GM19099 (cell line): ENCODE results near the gene STXBP5.

Experiments used
- POLR2A ChIP-seq: IDR thresholded peaks from 3 replicates; pipeline ENCODE4 v1.6.1; 2011; ENCODE audit warnings: low read depth; ENCODE audit not compliant: insufficient read length; ENCODE audit errors: extremely low read depth

STXBP5 gene

GRCh38 chr6:147238906-147239305, 34.7 kb downstream of the STXBP5 start:
- no peak for TF ChIP-seq POLR2A

GRCh38 chr6:147244832-147245231, 40.6 kb downstream of the STXBP5 start:
- TF ChIP-seq POLR2A = no peak

- TF ChIP-seq POLR2A = no peak
Observed at GRCh38 chr6:147245693-147246092, 41.5 kb downstream of the STXBP5 start.

- no peak for TF ChIP-seq POLR2A
Observed at GRCh38 chr6:147246853-147247635, 42.8 kb downstream of the STXBP5 start.

- no peak for TF ChIP-seq POLR2A
Observed at GRCh38 chr6:147248859-147249258, 44.6 kb downstream of the STXBP5 start.

GRCh38 chr6:147251072-147251471, 46.9 kb downstream of the STXBP5 start:
- no peak for TF ChIP-seq POLR2A

GRCh38 chr6:147255948-147256674, 51.9 kb downstream of the STXBP5 start:
- TF ChIP-seq POLR2A = no peak

GRCh38 chr6:147257760-147258159, 53.5 kb downstream of the STXBP5 start:
- TF ChIP-seq POLR2A = no peak

GRCh38 chr6:147260091-147260490, 55.9 kb downstream of the STXBP5 start:
- no peak for TF ChIP-seq POLR2A

GRCh38 chr6:147262946-147263345, 58.7 kb downstream of the STXBP5 start:
- no peak for TF ChIP-seq POLR2A

GRCh38 chr6:147266821-147267220, 62.6 kb downstream of the STXBP5 start:
- TF ChIP-seq POLR2A = no peak

- no peak for TF ChIP-seq POLR2A
Observed at GRCh38 chr6:147267658-147268057, 63.4 kb downstream of the STXBP5 start.

GRCh38 chr6:147268254-147268653, 64.0 kb downstream of the STXBP5 start:
- no peak for TF ChIP-seq POLR2A

- no peak for TF ChIP-seq POLR2A
Observed at GRCh38 chr6:147274012-147274411, 69.8 kb downstream of the STXBP5 start.

- no peak for TF ChIP-seq POLR2A
Observed at GRCh38 chr6:147274776-147275175, 70.6 kb downstream of the STXBP5 start.

- no peak for TF ChIP-seq POLR2A
Observed at GRCh38 chr6:147278891-147279290, 74.7 kb downstream of the STXBP5 start.
